IPS DF 6.9 (cell line): Measurements from ENCODE around the gene BAHCC1.

Experiments
- DNase-seq: peaks from one replicate; pipeline ENCODE4 v3.0.0-alpha.2; 2013; ENCODE audit warnings: low read depth, low spot score
- H3K27ac ChIP-seq: one replicate; pipeline ENCODE4 v1.5.1; 2013; ENCODE audit warnings: low read length, control low read depth
- H3K27me3 ChIP-seq: 2 replicates; pipeline ENCODE4 v1.6.1; 2013; ENCODE audit warnings: mild to moderate bottlenecking, low read length; ENCODE audit not compliant: control insufficient read depth, insufficient read depth
- H3K36me3 ChIP-seq: 2 replicates; pipeline ENCODE4 v1.6.1; 2013; ENCODE audit warnings: low read length; ENCODE audit not compliant: control insufficient read depth, insufficient read depth
- H3K4me1 ChIP-seq: 2 replicates; pipeline ENCODE4 v1.6.1; 2013; ENCODE audit warnings: low read length; ENCODE audit not compliant: control insufficient read depth, insufficient read depth
- H3K4me3 ChIP-seq: 2 replicates; pipeline ENCODE4 v1.5.1; 2013; ENCODE audit warnings: mild to moderate bottlenecking, low read length
- H3K9me3 ChIP-seq: 2 replicates; pipeline ENCODE4 v1.6.1; 2013; ENCODE audit warnings: low read length, inconsistent platforms; ENCODE audit not compliant: control insufficient read depth, insufficient read depth
- WGBS: extraction: QIAGEN DNeasy Blood & Tissue Kit; methylation state at CpG from one replicate; pipeline ENCODE4 v1.1.7; 2013; ENCODE audit warnings: mixed read lengths, missing lambda C conversion rate; ENCODE audit not compliant: insufficient read length, insufficient coverage; 5-methylcytosine and 5-hydroxymethylcytosine counted together

Gene BAHCC1

GRCh38 chr17:81399481-81400153 is 4.4 kb downstream of the BAHCC1 start:
- Histone ChIP-seq H3K9me3 (no peaks in the 10 kb centered on the region), H3K27me3 (peaks cover 28% of the 10 kb centered on the region), H3K4me3 (peak overlapping the region; percentile 25; the same call in 1 of the 2 replicates), H3K27ac (no peak overlapping the region), H3K36me3 (no peaks in the 10 kb centered on the region; the same call in 1 of the 2 replicates), H3K4me1 (peaks cover 10% of the 10 kb centered on the region)
- DNase-seq, result no peak
- WGBS, result no CpG with 5 or more reads among the region's 95 CpGs

- no peak for DNase-seq
- no peaks in the 10 kb centered on the region for H3K9me3 ChIP-seq
- H3K36me3 ChIP-seq, result no peaks in the 10 kb centered on the region; the same call in 1 of the 2 replicates
- no peak overlapping the region for H3K27ac ChIP-seq
- peaks cover 10% of the 10 kb centered on the region for H3K4me1 ChIP-seq
- no CpG with 5 or more reads among the region's 67 CpGs for WGBS
- peaks cover 28% of the 10 kb centered on the region for H3K27me3 ChIP-seq
- peak overlapping the region; percentile 25; the same call in 1 of the 2 replicates for H3K4me3 ChIP-seq
These were observed 5.1 kb downstream of the BAHCC1 start for GRCh38 chr17:81400154-81400977.

GRCh38 chr17:81400996-81401722 is 5.9 kb downstream of the BAHCC1 start:
- H3K9me3 ChIP-seq, result no peaks in the 10 kb centered on the region
- no peak for DNase-seq
- no peak overlapping the region for H3K27ac ChIP-seq
- WGBS, result no CpG with 5 or more reads among the region's 20 CpGs
- H3K36me3 ChIP-seq, result no peaks in the 10 kb centered on the region; the same call in 1 of the 2 replicates
- no peak overlapping the region for H3K4me3 ChIP-seq
- peaks cover 8% of the 10 kb centered on the region for H3K4me1 ChIP-seq
- H3K27me3 ChIP-seq, result peaks cover 28% of the 10 kb centered on the region

GRCh38 chr17:81401723-81402529 is 6.7 kb downstream of the BAHCC1 start:
- Histone ChIP-seq H3K27me3 (peaks cover 28% of the 10 kb centered on the region), H3K36me3 (no peaks in the 10 kb centered on the region), H3K9me3 (no peaks in the 10 kb centered on the region), H3K27ac (no peak overlapping the region), H3K4me3 (no peak overlapping the region), H3K4me1 (peaks cover 8% of the 10 kb centered on the region)
- no CpG with 5 or more reads among the region's 19 CpGs for WGBS
- no peak for DNase-seq

- no CpG with 5 or more reads among the region's 9 CpGs for WGBS
- Histone ChIP-seq H3K27ac (no peak overlapping the region), H3K4me3 (no peak overlapping the region), H3K9me3 (no peaks in the 10 kb centered on the region), H3K36me3 (no peaks in the 10 kb centered on the region), H3K27me3 (peaks cover 28% of the 10 kb centered on the region), H3K4me1 (peaks cover 8% of the 10 kb centered on the region)
- no peak for DNase-seq
These were observed 7.3 kb downstream of the BAHCC1 start for GRCh38 chr17:81402530-81402941.

- no peaks in the 10 kb centered on the region for H3K9me3 ChIP-seq
- H3K4me3 ChIP-seq, result no peak overlapping the region
- WGBS, result no CpG with 5 or more reads among the region's 9 CpGs
- H3K36me3 ChIP-seq, result no peaks in the 10 kb centered on the region
- peaks cover 8% of the 10 kb centered on the region for H3K4me1 ChIP-seq
- peaks cover 27% of the 10 kb centered on the region for H3K27me3 ChIP-seq
- no peak for DNase-seq
- no peak overlapping the region for H3K27ac ChIP-seq
These were observed 7.8 kb downstream of the BAHCC1 start for GRCh38 chr17:81402981-81403467.

GRCh38 chr17:81403671-81404534 is 8.6 kb downstream of the BAHCC1 start:
- no CpG with 5 or more reads among the region's 39 CpGs for WGBS
- H3K27me3 ChIP-seq, result peaks cover 19% of the 10 kb centered on the region
- no peak overlapping the region for H3K27ac ChIP-seq
- no peaks in the 10 kb centered on the region for H3K9me3 ChIP-seq
- no peaks in the 10 kb centered on the region for H3K36me3 ChIP-seq
- peaks cover 7% of the 10 kb centered on the region for H3K4me1 ChIP-seq
- H3K4me3 ChIP-seq, result no peak overlapping the region
- no peak for DNase-seq

- no peak overlapping the region for H3K27ac ChIP-seq
- DNase-seq, result no peak
- H3K9me3 ChIP-seq, result no peaks in the 10 kb centered on the region
- H3K36me3 ChIP-seq, result no peaks in the 10 kb centered on the region
- H3K4me1 ChIP-seq, result peaks cover 6% of the 10 kb centered on the region
- H3K27me3 ChIP-seq, result peaks cover 17% of the 10 kb centered on the region
- no peak overlapping the region for H3K4me3 ChIP-seq
- no CpG with 5 or more reads among the region's 11 CpGs for WGBS
These were observed 9.4 kb downstream of the BAHCC1 start for GRCh38 chr17:81404558-81405165.

GRCh38 chr17:81405411-81405872 is 10.2 kb downstream of the BAHCC1 start:
- no peak overlapping the region for H3K4me3 ChIP-seq
- H3K27me3 ChIP-seq, result peaks cover 12% of the 10 kb centered on the region
- no peak overlapping the region for H3K27ac ChIP-seq
- H3K4me1 ChIP-seq, result peaks cover 6% of the 10 kb centered on the region
- H3K36me3 ChIP-seq, result no peaks in the 10 kb centered on the region
- WGBS, result no CpG with 5 or more reads among the region's 7 CpGs
- no peak for DNase-seq
- no peaks in the 10 kb centered on the region for H3K9me3 ChIP-seq
